GM18511 (cell line): ENCODE results near the gene PLXNA4.

Experiments
- ATAC-seq: cut with Tn5 transposase; IDR thresholded peaks from one replicate; pipeline ENCODE4 v1.9.1; 2021; ENCODE audit warnings: mild to moderate bottlenecking, moderate library complexity; ENCODE audit not compliant: unreplicated experiment

PLXNA4 gene

GRCh38 chr7:132250480-132251326 lies 325.6 kb downstream of the PLXNA4 start:
- ATAC-seq = no peak

- no peak for ATAC-seq
These were observed 326.9 kb downstream of the PLXNA4 start for GRCh38 chr7:132249256-132249971.

DNA sequence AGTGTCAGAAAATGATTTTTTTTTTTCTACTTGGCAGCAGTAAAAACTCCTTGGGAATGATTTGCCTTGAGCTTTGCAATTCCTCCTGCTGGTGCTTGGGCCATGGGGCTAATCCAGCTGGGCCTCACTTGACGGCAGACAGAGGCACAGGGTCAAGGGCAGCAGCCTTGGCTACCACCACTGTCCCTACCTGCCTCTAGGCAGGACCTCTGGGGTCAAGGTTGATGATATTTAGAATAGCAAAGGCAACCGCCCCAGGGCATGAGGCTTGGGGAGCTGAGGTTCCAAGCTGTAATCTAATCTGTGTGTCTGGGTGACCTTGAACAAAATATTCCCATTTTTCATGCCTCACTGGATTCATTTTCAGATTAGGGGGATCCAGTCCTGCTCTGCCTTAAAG lies 327.4 kb downstream of the PLXNA4 start:
- no peak for ATAC-seq

GRCh38 chr7:132247995-132248618 lies 328.2 kb downstream of the PLXNA4 start:
- no peak for ATAC-seq

GRCh38 chr7:132246591-132246990 lies 329.7 kb downstream of the PLXNA4 start:
- ATAC-seq = no peak

- no peak for ATAC-seq
These were observed 330.7 kb downstream of the PLXNA4 start for GRCh38 chr7:132245539-132245938.

DNA sequence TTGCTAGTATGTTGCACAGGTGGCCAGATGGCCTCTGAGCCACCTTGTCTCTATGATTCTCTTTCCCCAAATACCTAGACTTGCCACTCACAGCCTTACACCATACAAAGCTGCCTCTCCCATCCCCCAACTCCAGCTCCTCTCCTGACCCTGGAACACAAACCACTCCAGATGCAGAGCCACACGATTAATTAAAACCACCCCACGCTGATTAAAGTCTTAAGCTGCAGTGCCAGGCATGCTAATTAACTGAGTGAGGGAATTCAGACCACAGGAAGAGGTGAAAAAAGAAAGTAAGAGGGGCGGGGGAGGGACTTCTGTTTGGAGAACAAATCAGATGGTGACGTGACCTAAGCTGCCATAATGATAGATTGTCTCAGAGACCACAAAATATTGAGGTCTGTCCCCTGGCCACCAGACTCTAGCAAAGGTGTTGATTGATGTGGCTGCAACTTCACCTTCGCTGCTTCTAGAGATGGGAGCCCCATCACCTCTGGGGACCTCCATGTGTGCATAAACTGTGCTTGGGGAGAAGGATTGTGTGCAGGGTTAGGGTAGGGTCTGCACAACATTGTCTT lies 331.3 kb downstream of the PLXNA4 start:
- ATAC-seq = no peak

GRCh38 chr7:132243463-132243862 lies 332.8 kb downstream of the PLXNA4 start:
- ATAC-seq = no peak

DNA sequence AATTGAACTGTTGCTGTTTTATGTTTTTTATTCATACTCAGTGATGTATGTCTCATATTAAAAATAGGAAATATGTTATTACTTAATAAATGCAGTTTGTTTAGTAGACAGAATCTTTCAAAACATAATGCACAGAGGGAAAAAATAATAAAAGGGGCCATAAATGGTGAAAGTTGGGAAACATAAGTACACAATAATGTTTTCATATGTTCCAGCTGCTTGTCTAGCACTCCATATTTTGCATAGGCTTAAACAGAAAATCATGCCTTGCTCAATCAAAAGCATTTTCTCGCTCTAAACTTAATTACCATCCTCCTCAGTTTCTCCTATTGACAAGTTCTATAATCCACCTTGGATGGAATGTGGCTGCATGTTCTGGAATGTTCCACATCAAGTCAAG lies 333.2 kb downstream of the PLXNA4 start:
- ATAC-seq = no peak

DNA sequence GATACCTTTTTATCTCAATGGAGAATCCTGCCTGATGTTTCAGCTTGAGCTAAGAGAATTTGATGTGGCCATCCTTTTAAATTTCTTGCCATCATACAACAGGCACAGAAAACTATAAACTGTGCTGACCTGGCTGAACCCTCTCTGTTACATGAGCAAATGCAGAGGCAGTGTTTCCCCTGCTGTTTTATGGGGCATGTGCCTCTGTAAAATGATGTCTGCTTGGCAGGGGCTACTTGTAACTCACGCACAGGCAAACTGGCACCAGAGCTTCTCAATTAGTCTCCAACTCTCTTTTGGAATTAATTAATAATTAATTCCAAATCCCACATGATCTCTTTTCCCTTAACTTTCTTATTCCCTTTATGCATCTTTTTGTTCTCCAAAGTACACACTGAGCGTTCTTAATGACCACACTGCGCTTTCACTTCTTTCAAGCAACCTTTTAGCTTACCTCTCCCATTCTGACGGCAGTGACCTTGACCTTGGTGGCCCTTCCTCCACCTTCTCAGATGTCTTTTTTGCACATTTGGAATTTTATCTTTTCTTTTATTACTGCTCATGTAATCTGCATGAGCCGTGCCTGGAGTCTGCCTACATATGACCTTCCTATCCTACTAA lies 334.0 kb downstream of the PLXNA4 start:
- no peak for ATAC-seq

- no peak for ATAC-seq
These were observed 335.3 kb downstream of the PLXNA4 start for GRCh38 chr7:132240821-132241422.

DNA sequence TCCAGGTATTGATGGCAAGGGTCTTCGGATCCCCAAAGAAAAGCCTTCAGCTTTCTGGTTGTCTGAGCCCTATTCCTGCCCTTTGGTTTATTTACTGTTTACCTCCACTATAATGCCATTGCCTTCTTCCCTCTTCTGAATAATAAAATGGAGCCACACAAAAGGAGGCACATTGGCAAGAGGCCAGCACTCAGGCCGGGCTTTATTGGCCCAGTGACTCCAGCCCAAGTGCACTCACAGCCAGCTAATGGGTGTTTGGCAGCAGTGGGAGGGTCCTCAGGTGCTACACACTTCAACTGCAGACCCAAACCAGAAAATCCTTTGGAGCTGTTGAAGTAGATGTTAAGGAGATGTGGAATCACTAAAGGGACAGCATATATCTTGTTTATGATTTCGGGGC lies 336.0 kb downstream of the PLXNA4 start:
- ATAC-seq = no peak

GRCh38 chr7:132239422-132239994 lies 336.8 kb downstream of the PLXNA4 start:
- ATAC-seq = no peak

- ATAC-seq = no peak
These were observed 341.6 kb downstream of the PLXNA4 start for GRCh38 chr7:132234711-132235110.

GRCh38 chr7:132232406-132232805 lies 343.9 kb downstream of the PLXNA4 start:
- ATAC-seq = no peak

DNA sequence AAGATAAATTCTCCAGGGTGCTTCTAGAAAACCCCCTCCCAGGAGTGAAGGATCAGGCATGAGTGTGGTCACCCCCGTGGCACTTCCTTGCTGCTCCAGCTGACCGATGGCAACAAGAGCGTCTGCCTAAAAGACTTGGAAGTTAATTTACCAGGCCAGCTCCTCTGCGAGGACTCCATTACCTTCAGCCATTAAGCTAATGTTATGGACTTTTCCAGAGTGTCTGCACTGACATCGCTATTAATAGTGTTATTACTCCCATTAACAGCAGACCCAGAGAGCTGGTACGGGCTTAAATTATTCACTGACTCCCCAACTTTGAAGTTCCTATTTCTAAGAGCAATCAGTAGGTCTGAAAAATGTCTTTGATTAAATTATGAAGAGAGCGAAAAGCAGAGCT lies 345.8 kb downstream of the PLXNA4 start:
- ATAC-seq = no peak

DNA sequence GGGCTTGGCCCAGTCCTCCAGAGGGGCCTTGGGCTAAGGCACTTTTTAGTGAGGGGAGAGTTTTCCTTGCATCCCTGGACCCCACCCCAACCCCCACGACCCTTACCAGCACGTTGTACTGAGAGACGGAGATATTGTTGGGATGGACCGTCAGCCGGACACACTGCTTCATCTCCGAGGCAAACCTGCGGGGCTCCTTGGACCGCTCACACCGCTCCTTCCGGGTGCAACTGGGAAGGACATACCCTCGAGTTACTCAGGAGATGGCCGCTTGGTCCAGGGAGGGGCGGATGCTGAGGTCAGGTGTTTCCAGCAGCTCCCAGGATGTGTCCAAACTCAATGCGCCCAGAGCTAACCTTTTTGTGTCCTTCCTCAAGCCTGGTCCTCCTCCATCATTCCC lies 348.0 kb downstream of the PLXNA4 start:
- ATAC-seq = no peak

- no peak for ATAC-seq
These were observed 349.3 kb downstream of the PLXNA4 start for GRCh38 chr7:132226957-132227290.

GRCh38 chr7:132226046-132226956 lies 350.0 kb downstream of the PLXNA4 start:
- ATAC-seq = no peak
